Smooth muscle cell (in vitro differentiated cells): ENCODE measurements around the gene MRM2. TPM values are rescaled to one million over a fixed set of nuclear protein-coding genes. Genes with fewer than 3 reads are reported as not detected.

Experiments
- DNase-seq: peaks from one replicate; lab custom pipeline; 2025; ENCODE audit not compliant: unreplicated experiment; lab: John Stamatoyannopoulos, UW
- H2AFZ ChIP-seq: fragments of 200-600 bp; sonication (generic); 2 replicates; pipeline ENCODE4 v1.6.0; 2016; ENCODE audit warnings: antibody characterized with exemption, low read depth, mild to moderate bottlenecking
- H3F3A ChIP-seq: fragments of 200-600 bp; sonication (generic); 2 replicates; pipeline ENCODE4 v1.6.0; 2017; ENCODE audit warnings: antibody characterized with exemption, low read depth
- H3K27ac ChIP-seq: fragments of 200-600 bp; sonication (generic); 2 replicates; pipeline ENCODE4 v1.5.1; 2016; ENCODE audit warnings: low read depth, mild to moderate bottlenecking
- H3K27me3 ChIP-seq: fragments of 200-600 bp; sonication (generic); 2 replicates; pipeline ENCODE4 v1.6.1; 2016; ENCODE audit warnings: low read depth, mild to moderate bottlenecking
- H3K36me3 ChIP-seq: fragments of 200-600 bp; sonication (generic); 2 replicates; pipeline ENCODE4 v1.5.1; 2016; ENCODE audit warnings: low read depth
- H3K4me1 ChIP-seq: fragments of 200-600 bp; sonication (generic); 2 replicates; pipeline ENCODE4 v1.5.1; 2016; ENCODE audit warnings: low read depth
- H3K4me2 ChIP-seq: fragments of 200-600 bp; sonication (generic); 2 replicates; pipeline ENCODE4 v1.6.0; 2016; ENCODE audit warnings: mild to moderate bottlenecking
- H3K4me3 ChIP-seq: fragments of 200-600 bp; sonication (generic); 2 replicates; pipeline ENCODE4 v1.5.1; 2016; ENCODE audit warnings: mild to moderate bottlenecking
- H3K79me2 ChIP-seq: fragments of 200-600 bp; sonication (generic); 2 replicates; pipeline ENCODE4 v1.6.0; 2016; ENCODE audit warnings: low read depth, mild to moderate bottlenecking
- H3K9ac ChIP-seq: fragments of 200-600 bp; sonication (generic); 2 replicates; pipeline ENCODE4 v1.6.0; 2016; ENCODE audit warnings: low read depth
- H3K9me3 ChIP-seq: fragments of 200-600 bp; sonication (generic); replicated peaks from 2 replicates; pipeline ENCODE4 v1.5.1; 2016; ENCODE audit warnings: low read depth
- H4K20me1 ChIP-seq: fragments of 200-600 bp; sonication (generic); 2 replicates; pipeline ENCODE4 v1.6.0; 2016; ENCODE audit warnings: low read depth
- CTCF ChIP-seq: fragments of 200-600 bp; sonication (generic); IDR thresholded peaks from 2 replicates; pipeline ENCODE4 v1.5.1; 2017; ENCODE audit warnings: borderline replicate concordance, mild to moderate bottlenecking, antibody characterized with exemption; ENCODE audit not compliant: insufficient read depth, poor library complexity, severe bottlenecking
- WGBS: methylation state at CpG from one replicate; pipeline ENCODE4 v1.1.7; 2016; ENCODE audit warnings: low lambda C conversion rate; 5-methylcytosine and 5-hydroxymethylcytosine counted together
- polyA plus RNA-seq: library from polyadenylated mRNA; unstranded; fragments of >200 nt; fragmentation: Nextera tagmentation; extraction: Ambion mirVana; gene quantifications from 2 replicates; pipeline ENCODE4 v1.2.1, GENCODE V29; 2016
- total RNA-seq: library from RNA; depleted of rRNA; stranded (reverse); fragments of >200 nt; gene quantifications from 2 replicates; pipeline ENCODE4 v1.2.3, GENCODE V29; 2014

Gene MRM2
- total and polyA plus RNA-seq, 2 experiments from 2014 or later, result 17.1 to 30.8 TPM

- 95% methylated on average over 11 of the region's 11 CpGs for WGBS
- no peak overlapping the region for H3K9ac ChIP-seq
- H3K9me3 ChIP-seq, result no peaks in the 10 kb centered on the region
- no peaks in the 10 kb centered on the region for H3K4me1 ChIP-seq
- H3K27me3 ChIP-seq, result no peaks in the 10 kb centered on the region
- H3K4me3 ChIP-seq, result no peak overlapping the region
- H3K27ac ChIP-seq, result no peak overlapping the region
- H2AFZ ChIP-seq, result no peak overlapping the region
- H3K79me2 ChIP-seq, result peaks cover 4% of the 10 kb centered on the region
- peaks cover 39% of the 10 kb centered on the region for H4K20me1 ChIP-seq
- DNase-seq, result no peak
- H3K4me2 ChIP-seq, result no peak overlapping the region
- H3F3A ChIP-seq, result no peaks in the 10 kb centered on the region
- TF ChIP-seq CTCF, result no peak
- no peaks in the 10 kb centered on the region for H3K36me3 ChIP-seq
Observed at GRCh38 chr7:2278026-2278425, 36.0 kb upstream of the MRM2 start.

GRCh38 chr7:2276107-2276506, 34.1 kb upstream of the MRM2 start:
- H3K27me3 ChIP-seq, result no peaks in the 10 kb centered on the region
- H3K27ac ChIP-seq, result no peak overlapping the region
- H4K20me1 ChIP-seq, result peaks cover 23% of the 10 kb centered on the region
- no peak for TF ChIP-seq CTCF
- H3K9me3 ChIP-seq, result no peaks in the 10 kb centered on the region
- H2AFZ ChIP-seq, result no peak overlapping the region
- 92% methylated on average over 18 of the region's 18 CpGs for WGBS
- H3F3A ChIP-seq, result no peaks in the 10 kb centered on the region
- H3K4me3 ChIP-seq, result no peak overlapping the region
- H3K79me2 ChIP-seq, result peaks cover 4% of the 10 kb centered on the region
- DNase-seq, result no peak
- H3K9ac ChIP-seq, result no peak overlapping the region
- no peaks in the 10 kb centered on the region for H3K36me3 ChIP-seq
- H3K4me2 ChIP-seq, result no peak overlapping the region
- H3K4me1 ChIP-seq, result no peaks in the 10 kb centered on the region

- Histone ChIP-seq H2AFZ (no peak overlapping the region), H3K9ac (no peak overlapping the region), H3K27me3 (no peaks in the 10 kb centered on the region), H4K20me1 (peaks cover 13% of the 10 kb centered on the region), H3K36me3 (no peaks in the 10 kb centered on the region), H3K4me2 (no peak overlapping the region), H3K4me3 (no peak overlapping the region), H3K4me1 (peaks cover 8% of the 10 kb centered on the region), H3F3A (no peaks in the 10 kb centered on the region), H3K79me2 (peaks cover 4% of the 10 kb centered on the region), H3K9me3 (no peaks in the 10 kb centered on the region), H3K27ac (no peak overlapping the region)
- no peak for DNase-seq
- TF ChIP-seq CTCF, result no peak
- 95% methylated on average over 18 of the region's 18 CpGs for WGBS
Observed at GRCh38 chr7:2275101-2275500, 33.1 kb upstream of the MRM2 start.

- 92% methylated on average over 7 of the region's 7 CpGs for WGBS
Observed at GRCh38 chr7:2274666-2275065, 32.7 kb upstream of the MRM2 start.

More at GRCh38 chr7:2274666-2275065, 32.7 kb upstream of the MRM2 start:
- Histone ChIP-seq H3K9me3 (no peaks in the 10 kb centered on the region), H4K20me1 (peaks cover 8% of the 10 kb centered on the region), H3K79me2 (peaks cover under 1% of the 10 kb centered on the region), H3K4me2 (no peak overlapping the region), H3K4me3 (no peak overlapping the region), H3F3A (no peaks in the 10 kb centered on the region), H3K27ac (no peak overlapping the region), H2AFZ (no peak overlapping the region), H3K4me1 (peaks cover 12% of the 10 kb centered on the region), H3K27me3 (no peaks in the 10 kb centered on the region), H3K9ac (no peak overlapping the region), H3K36me3 (no peaks in the 10 kb centered on the region)
- DNase-seq, result no peak
- TF ChIP-seq CTCF, result no peak
